ENCODE data around the gene NCBP3.

DNA sequence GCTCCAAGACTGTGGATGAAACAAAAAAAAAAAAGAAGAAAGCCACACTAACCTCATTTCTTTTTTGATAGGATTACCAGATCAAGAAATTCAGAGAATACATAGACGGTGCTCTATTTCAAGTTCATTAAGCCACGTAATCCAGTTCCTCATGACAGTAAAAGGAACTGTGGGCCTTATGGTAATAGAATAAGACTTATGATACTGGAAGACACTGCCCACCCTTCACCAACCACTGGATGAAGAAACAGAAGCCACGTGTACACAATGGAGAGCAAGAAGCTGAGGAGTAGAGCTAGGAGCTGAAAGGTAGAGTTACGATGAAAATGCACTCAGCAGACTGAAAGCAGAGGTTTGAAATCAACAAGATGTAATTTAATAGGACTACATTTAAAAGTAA, 11.2 kb downstream of the NCBP3 start:
- TF ChIP-seq CTCF (IDR thresholded peaks at IDR 0.05; ENCODE audit: low read length): no peak
- no peak for TF ChIP-seq EZH2 (IDR thresholded peaks at IDR 0.05; ENCODE audit: borderline replicate concordance, low read length)

All from OCI-LY1 (cell line).